ENCODE results near the gene C15orf61. TPM values are rescaled to one million over a fixed set of nuclear protein-coding genes. Genes with fewer than 3 reads are reported as not detected.

Gene C15orf61
- total and polyA plus RNA-seq, 2 of the 13 experiments (the other 11 are each of a cell fraction or from before 2014, with no cell fraction given), result 2.1 to 6.6 TPM

DNA sequence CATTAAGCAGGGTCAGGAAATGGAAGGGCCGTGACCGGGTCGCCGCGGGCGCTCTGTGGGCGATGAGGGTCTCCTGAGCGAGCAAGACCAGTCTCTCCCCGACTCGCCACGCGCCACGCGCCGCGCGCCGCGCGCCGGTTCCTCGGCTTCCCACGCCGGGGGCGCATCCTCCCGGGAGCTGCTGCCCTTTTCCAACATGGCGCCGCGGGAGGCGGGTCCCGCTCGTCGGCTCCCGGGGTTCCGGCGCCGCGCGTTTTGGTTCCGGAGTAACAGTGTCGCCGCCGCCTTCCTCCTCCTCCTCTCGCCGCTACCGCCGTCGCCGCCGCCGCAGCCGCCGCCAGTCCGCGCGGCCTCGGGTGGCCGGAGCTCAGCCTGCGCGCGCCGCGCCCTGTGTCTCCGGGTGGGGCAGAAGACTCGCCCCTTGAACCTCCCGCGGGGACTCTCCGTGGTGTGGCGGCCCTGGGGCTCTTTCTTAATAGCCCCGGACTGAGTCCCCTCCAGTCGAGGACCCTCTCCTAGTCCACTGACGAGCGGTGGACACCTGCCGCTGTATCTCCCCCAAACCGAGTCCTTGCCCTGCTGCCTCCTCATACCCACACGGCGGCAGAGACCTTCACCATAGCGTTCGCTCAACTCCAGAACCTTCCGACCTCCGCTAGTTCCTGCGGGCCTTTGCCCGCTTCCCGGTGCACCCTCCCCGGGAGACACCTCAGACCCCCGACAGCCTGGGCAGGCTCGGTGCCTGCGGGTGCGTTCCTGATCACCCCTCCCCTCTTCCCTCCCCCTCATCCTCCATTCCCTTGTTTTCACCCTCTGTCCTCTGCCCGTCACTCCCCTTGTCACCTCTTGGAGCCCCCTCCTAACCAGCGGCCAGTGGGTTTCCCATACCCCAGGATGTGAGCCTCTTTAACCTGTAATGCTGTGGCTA lies 21.8 kb downstream of the C15orf61 start, which contains the start of gene MAP2K5 (continued):
- TF ChIP-seq ZMAT3 (CRISPR knock-in tag; conservative IDR thresholded peaks at IDR 0.05) (no peak), ZNF432 (CRISPR knock-in tag; IDR thresholded peaks at IDR 0.05; ENCODE audit: borderline replicate concordance) (no peak), ZNF792 (CRISPR knock-in tag; IDR thresholded peaks at IDR 0.05) (0 out of 2 replicates have a peak, but pooled peaks have one; percentile 18), YEATS4 (CRISPR knock-in tag; IDR thresholded peaks at IDR 0.05; ENCODE audit: borderline replicate concordance) (peak; percentile 60), MEIS2 (CRISPR knock-in tag; IDR thresholded peaks at IDR 0.05) (0 out of 2 replicates have a peak, but pooled peaks have one; percentile 22), HNF4G (IDR thresholded peaks at IDR 0.05; ENCODE audit: borderline replicate concordance, low read depth, low read length) (no peak), HNF4G (CRISPR knock-in tag; IDR thresholded peaks at IDR 0.05; ENCODE audit: borderline replicate concordance, low read depth) (0 out of 2 replicates have a peak, but pooled peaks have one; percentile 47), HDAC2 (CRISPR knock-in tag; IDR thresholded peaks at IDR 0.05) (no peak), ETV6 (CRISPR knock-in tag; conservative IDR thresholded peaks at IDR 0.05) (no peak), HDAC1 (CRISPR knock-in tag; IDR thresholded peaks at IDR 0.05) (peak; percentile 60), SIN3A (IDR thresholded peaks at IDR 0.05; ENCODE audit: borderline replicate concordance, low read depth, low read length) (peak; percentile 78; the same call in 1 of the 2 replicates), ZNF431 (CRISPR knock-in tag; IDR thresholded peaks at IDR 0.05; ENCODE audit: borderline replicate concordance, low read depth) (0 out of 2 replicates have a peak, but pooled peaks have one; percentile 59), ZNF776 (CRISPR knock-in tag; IDR thresholded peaks at IDR 0.05) (peak; percentile 50; the same call in 1 of the 2 replicates), HNRNPK (IDR thresholded peaks at IDR 0.05; ENCODE audit: low read depth, low read length, poor library complexity, severe bottlenecking) (peak; percentile 91), ZNF329 (CRISPR knock-in tag; IDR thresholded peaks at IDR 0.05; ENCODE audit: low read depth) (peak; percentile 40; the same call in 1 of the 2 replicates), AGO2 (optimal IDR thresholded peaks at IDR 0.05; ENCODE audit: low read depth, low read length) (peak; percentile 59), ZBTB21 (CRISPR knock-in tag; IDR thresholded peaks at IDR 0.05) (no peak), ZNF546 (CRISPR knock-in tag; conservative IDR thresholded peaks at IDR 0.05) (0 out of 2 replicates have a peak, but pooled peaks have one; percentile 46), SYNCRIP (IDR thresholded peaks at IDR 0.05; ENCODE audit: insufficient read depth, low read depth, low read length) (no peak), ZNF879 (CRISPR knock-in tag; IDR thresholded peaks at IDR 0.05) (0 out of 2 replicates have a peak, but pooled peaks have one; percentile 62)
- TF ChIP-seq, protein P1, sequence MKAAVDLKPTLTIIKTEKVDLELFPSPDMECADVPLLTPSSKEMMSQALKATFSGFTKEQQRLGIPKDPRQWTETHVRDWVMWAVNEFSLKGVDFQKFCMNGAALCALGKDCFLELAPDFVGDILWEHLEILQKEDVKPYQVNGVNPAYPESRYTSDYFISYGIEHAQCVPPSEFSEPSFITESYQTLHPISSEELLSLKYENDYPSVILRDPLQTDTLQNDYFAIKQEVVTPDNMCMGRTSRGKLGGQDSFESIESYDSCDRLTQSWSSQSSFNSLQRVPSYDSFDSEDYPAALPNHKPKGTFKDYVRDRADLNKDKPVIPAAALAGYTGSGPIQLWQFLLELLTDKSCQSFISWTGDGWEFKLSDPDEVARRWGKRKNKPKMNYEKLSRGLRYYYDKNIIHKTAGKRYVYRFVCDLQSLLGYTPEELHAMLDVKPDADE (CRISPR knock-in tag; IDR thresholded peaks at IDR 0.05), result no peak
- TF ChIP-seq, protein P2, sequence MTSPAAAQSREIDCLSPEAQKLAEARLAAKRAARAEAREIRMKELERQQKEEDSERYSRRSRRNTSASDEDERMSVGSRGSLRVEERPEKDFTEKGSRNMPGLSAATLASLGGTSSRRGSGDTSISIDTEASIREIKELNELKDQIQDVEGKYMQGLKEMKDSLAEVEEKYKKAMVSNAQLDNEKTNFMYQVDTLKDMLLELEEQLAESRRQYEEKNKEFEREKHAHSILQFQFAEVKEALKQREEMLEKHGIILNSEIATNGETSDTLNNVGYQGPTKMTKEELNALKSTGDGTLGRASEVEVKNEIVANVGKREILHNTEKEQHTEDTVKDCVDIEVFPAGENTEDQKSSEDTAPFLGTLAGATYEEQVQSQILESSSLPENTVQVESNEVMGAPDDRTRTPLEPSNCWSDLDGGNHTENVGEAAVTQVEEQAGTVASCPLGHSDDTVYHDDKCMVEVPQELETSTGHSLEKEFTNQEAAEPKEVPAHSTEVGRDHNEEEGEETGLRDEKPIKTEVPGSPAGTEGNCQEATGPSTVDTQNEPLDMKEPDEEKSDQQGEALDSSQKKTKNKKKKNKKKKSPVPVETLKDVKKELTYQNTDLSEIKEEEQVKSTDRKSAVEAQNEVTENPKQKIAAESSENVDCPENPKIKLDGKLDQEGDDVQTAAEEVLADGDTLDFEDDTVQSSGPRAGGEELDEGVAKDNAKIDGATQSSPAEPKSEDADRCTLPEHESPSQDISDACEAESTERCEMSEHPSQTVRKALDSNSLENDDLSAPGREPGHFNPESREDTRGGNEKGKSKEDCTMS (CRISPR knock-in tag; conservative IDR thresholded peaks at IDR 0.05), result no peak
- TF ChIP-seq, protein P3, sequence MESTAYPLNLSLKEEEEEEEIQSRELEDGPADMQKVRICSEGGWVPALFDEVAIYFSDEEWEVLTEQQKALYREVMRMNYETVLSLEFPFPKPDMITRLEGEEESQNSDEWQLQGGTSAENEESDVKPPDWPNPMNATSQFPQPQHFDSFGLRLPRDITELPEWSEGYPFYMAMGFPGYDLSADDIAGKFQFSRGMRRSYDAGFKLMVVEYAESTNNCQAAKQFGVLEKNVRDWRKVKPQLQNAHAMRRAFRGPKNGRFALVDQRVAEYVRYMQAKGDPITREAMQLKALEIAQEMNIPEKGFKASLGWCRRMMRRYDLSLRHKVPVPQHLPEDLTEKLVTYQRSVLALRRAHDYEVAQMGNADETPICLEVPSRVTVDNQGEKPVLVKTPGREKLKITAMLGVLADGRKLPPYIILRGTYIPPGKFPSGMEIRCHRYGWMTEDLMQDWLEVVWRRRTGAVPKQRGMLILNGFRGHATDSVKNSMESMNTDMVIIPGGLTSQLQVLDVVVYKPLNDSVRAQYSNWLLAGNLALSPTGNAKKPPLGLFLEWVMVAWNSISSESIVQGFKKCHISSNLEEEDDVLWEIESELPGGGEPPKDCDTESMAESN (CRISPR knock-in tag; conservative IDR thresholded peaks at IDR 0.05), result peak; percentile 77; the same call in 1 of the 2 replicates
